Right ventricle myocardium superior (tissue), 1 donor: ENCODE data around the gene FAM53A. TPM values are rescaled to one million over a fixed set of nuclear protein-coding genes. Genes with fewer than 3 reads are reported as not detected.
"Not testable (repeated sequence)": the region's sequence is repeated elsewhere in the genome, so short reads cannot be mapped to it uniquely, and the experiment has no call there.

Experiments
- ATAC-seq: fragments of 200-7000 bp; cut with Tn5 transposase; one replicate; pipeline ENCODE4 v1.9.1; 2020; ENCODE audit warnings: mild to moderate bottlenecking; ENCODE audit not compliant: poor library complexity
- DNase-seq: peaks from one replicate; pipeline ENCODE4 v3.0.0-alpha.2; 2020
- intact Hi-C: fragments of 100-400 bp; cut with DNase I; formaldehyde crosslinking; loops from one replicate; pipeline ENCODE4 v1.11.2; 2022
- total RNA-seq: library from RNA; stranded (reverse); fragmentation: NEBNext Ultra II Directional; extraction: Animal tissue kit (Norgen Biotek cat#: 25700); gene quantifications from one replicate; pipeline ENCODE4 v1.2.1, GENCODE V29; 2021
- donor health status: DM: no; HTN: yes; CAD: no; lungs with severe emphysema.

Gene FAM53A
- total RNA-seq, 1 donor from 2014 or later, result 1.0 TPM

- intact Hi-C loops, result loop anchor here (10.0 kb wide), 1 partner anchor 373 kb away; the partner anchor contains the start of gene UVSSA
- ATAC-seq, result no peak
- peak; percentile 42 for DNase-seq
Observed at GRCh38 chr4:1718095-1718850, 34.2 kb upstream of the FAM53A start.

- ATAC-seq (no peak), DNase-seq (peak; percentile 32)
- intact Hi-C loops, result loop anchor here (10.0 kb wide), 1 partner anchor 373 kb away; the partner anchor contains the start of gene UVSSA
Observed at GRCh38 chr4:1717129-1718094, 33.3 kb upstream of the FAM53A start.

DNA sequence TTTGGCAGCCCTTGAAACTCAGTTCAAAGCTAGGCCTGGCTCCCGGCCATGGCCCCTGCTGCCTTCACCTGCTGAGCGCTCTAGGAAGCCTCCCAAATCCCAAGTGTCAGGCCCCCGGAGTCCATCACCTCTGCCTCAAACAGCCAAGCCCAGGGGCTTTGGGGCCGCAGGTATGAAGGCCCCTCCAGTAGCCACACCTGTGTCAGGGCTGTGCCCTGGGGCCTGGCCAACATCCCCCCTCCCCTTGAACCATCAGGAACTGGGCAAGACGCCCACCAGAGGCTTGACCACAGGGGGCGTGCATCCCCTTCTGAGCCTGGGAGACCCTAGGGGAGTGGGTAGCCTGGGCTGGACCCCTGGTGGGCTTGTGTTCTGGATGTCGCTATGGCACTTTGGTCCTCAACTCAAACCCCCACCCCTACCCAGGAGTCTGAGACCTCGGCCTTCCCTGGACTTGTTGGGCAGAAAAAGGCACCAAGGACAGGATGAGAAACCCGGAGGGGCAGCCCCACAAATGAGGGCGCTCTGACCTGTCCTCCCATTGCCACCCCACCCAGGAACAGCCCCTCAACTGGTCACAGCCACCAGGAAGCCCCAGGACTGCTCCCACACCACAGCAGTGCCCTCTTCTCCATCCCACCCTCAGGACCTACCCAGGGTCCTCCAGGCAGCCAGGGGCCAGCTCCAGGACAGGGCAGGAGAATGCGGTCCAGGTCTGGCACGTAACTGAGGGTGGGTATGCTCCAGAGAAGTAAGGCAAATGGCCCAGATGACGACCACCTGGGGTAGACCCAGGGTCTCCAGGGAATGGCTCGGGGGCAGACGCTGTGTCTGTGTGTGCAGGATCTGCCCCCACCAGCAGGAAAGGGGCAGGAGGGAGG is 32.2 kb upstream of the FAM53A start:
- DNase-seq (peak; percentile 37), ATAC-seq (no peak)
- intact Hi-C loops, result loop anchor here (10.0 kb wide), 1 partner anchor 372 kb away; the partner anchor contains the start of gene UVSSA

DNA sequence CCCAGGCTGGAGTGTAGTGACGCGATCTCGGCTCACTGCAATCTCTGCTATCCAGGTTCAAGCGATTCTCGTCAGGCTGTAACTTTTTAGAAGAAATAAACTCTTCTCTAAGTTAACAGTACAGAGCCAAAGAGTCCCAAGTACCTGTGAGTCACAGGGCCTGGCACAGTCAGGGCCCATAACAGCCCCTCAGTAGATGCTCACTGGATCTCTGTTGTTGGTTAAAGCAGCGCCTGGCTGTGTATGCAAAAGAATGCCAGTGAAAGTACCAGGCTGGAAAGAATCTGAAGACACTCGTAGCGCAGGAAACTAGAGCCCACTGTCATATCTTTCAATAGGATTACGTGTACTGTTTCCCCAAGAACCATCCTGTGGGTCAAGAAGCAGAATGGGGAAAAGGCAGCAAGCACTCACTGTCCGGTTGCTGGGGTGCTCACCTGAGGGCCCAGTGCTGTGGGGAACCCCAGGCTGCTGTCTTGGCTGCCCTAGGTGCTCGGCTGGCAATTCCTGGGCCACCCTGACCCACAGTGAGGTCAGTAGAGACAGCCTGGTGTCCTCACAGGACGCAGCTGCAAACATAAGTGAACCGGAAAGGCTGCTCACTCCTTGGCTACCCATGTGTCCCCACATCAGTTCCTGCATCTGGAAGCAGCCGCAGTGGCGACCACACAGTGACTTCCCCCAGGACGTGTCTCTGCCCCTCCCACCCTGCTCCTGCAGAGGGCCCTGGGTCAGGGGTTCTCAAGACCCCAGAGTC is 31.1 kb upstream of the FAM53A start:
- no peak for ATAC-seq
- DNase-seq, result peak; percentile 51
- intact Hi-C loops, result loop anchor here (10.0 kb wide), 1 partner anchor 370 kb away; the partner anchor contains the start of gene UVSSA

DNA sequence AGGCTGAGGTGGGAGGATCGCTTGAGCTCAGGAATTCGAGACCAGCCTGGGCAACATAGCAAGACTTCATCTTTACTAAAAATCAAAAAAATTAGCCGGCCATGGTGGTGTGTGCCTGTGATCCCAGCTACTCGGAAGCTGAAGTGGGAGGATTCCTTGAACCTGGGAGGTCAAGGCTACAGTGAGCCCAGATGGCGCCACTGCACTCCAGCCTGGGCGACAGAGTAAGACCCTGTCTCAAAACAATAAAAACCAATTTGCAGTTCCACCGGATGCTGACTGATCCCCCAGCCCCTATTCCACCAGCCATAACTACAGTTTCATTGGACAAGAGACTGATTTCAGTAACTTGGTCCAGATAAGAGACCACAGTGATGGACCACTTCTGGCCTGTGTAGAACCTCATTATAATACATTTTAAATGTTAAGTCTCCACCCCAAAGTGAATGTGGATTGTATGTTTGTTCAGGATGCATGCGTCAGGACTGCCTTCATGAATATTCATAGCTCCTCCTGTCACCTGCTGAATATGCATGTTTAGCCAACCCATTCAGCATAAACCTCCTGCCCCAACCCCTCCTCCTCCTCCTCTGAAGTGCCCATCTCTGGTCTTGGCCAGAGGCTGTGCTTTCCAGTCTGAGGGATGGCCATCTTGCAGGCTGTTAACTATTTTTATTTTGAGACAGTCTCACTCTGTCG is 30.3 kb upstream of the FAM53A start:
- intact Hi-C loops, result loop anchor here (10.0 kb wide), 1 partner anchor 370 kb away; the partner anchor contains the start of gene UVSSA
- DNase-seq (no peak), ATAC-seq (no peak)

DNA sequence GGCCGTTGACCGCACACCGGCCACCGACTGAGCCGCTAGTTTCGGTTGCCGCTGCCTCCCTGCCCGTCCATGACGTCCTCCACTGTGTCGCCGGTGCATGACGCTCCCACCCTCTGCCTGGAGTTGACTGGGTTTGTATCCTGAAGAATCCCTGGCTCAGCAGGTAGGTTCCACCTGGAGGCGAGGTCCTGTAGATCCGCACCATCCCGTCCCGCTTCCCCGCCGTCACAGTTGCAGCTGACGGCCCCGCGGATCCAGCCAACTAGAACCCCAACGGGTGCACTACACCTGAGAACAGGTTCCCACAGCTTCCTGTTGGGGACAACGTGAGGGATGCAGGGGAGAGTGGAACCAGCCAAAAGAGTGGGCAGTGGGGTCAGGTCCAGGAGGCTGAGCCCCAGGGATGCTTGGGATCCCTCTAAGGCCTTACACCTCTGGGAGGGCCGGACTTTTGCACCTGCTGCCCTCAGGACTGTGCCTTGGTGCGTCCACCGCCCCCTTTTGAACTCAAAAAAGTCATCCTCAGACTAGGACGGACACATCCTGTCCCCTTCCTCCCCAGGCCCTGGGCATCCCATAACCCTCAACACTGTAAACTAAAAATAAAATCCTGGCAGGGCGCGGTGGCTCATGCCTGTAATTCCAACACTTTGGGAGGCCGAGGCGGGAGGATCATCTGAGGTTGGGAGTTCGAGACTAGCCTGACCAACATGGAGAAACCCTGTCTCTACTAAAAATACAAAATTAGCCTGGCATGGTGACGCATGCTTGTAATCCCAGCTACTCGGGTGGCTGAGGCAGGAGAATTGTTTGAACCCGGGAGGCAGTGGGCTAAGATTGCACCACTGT is 29.1 kb upstream of the FAM53A start:
- peak; percentile 22 for DNase-seq
- intact Hi-C loops, result loop anchor here (10.0 kb wide), 1 partner anchor 368 kb away; the partner anchor contains the start of gene UVSSA
- ATAC-seq, result no peak

GRCh38 chr4:1712216-1713002 is 28.3 kb upstream of the FAM53A start, which contains the start of gene SLBP:
Gene SLBP, minus strand, starts transcription at chr4:1712319. Its CDS starts 131 bp downstream, at chr4:1712188.
- peak; percentile 93 for ATAC-seq
- intact Hi-C loops, result loop anchor here (10.0 kb wide), 1 partner anchor 368 kb away; the partner anchor contains the start of gene UVSSA
- peak; percentile 97 for DNase-seq

DNA sequence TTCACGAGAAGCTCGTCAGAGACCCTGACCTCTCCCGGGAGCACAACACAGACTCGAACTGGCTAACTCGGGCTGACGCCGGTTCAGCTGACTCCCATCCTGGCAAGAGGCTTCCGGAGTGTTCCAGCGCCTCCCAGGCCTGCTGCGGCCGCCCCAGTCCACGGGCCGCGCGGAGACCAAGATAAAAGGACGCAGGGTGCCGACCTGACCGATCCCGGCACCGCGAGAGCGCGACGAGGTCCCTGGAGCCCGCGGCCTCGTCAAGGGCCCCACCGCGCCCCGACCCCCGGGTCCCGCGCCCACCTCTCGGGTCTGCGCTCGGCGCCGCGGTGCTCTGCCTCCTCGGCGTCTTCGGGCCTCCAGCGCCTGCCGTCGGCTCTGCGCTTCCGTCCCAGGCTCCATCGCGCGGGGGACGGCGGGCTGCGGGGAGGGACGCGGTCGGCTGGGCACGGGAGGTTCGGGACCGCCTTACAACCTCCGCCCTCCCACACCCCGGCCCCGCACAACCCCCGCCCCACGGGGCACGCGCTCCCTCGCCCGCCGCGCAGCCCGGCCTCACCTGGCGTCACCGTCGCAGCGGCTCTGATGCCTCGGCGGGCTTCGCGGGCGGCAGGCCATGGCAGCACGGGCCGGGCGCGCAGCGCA is 27.6 kb upstream of the FAM53A start:
- intact Hi-C loops, result loop anchor here (10.0 kb wide), 1 partner anchor 367 kb away; the partner anchor contains the start of gene UVSSA
- peak; percentile 66 for DNase-seq
- peak; percentile 37 for ATAC-seq

DNA sequence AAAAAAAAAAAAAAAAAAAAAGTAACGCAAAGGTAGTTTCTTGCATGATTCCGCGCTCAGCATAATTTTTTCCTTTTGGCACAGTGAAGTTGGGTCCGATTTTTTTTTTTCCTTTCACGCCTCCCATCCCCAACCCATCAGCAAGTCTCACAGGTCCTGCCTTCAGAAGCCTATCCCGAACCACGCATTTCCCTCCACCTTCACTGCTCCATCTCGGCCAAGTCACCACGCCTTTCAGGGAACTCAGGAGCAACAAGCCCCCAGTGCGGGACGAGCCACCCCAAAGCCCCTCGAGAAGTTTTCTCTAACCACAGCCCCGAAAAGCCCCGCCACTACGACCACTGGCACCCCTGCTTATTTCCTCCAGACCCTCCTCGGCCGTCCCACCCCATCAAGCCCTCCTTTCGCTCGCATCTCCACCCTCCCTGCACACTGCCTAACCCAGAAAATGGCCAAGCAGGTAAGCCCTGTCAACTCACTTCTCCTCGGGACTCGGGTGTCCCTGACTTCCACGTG is 27.0 kb upstream of the FAM53A start:
- DNase-seq (no peak), ATAC-seq (no peak)
- intact Hi-C loops, result loop anchor here (10.0 kb wide), 1 partner anchor 366 kb away; the partner anchor contains the start of gene UVSSA

GRCh38 chr4:1708581-1708980 is 24.5 kb upstream of the FAM53A start:
- ATAC-seq, result no peak

DNA sequence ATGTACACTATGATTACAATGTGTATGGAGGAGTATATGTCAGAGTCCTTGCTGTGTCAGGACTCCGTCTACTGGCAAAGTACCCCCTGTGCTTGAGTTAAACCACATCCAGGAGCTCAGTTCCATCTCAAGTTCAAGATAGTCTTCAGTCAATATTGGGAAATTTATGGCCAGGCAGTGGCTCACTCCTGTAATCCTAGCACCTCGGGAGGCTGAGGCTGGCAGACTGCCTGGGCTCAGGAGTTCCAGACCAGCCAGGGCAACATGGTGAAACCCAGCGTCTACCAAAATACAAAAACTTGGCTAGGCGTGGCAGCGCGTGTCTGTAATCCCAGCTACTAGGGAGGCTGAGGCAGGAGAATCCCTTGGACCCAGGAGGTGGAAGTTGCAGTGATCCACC is 22.2 kb upstream of the FAM53A start:
- intact Hi-C loops, result no loop called here
- DNase-seq (no peak), ATAC-seq (no peak)

More at GRCh38 chr4:1708581-1708980, 24.5 kb upstream of the FAM53A start:
- intact Hi-C loops, result no loop called here
- DNase-seq, result no peak

GRCh38 chr4:1705732-1706131 is 21.6 kb upstream of the FAM53A start:
- no peak for ATAC-seq
- DNase-seq, result no peak
- intact Hi-C loops, result no loop called here

DNA sequence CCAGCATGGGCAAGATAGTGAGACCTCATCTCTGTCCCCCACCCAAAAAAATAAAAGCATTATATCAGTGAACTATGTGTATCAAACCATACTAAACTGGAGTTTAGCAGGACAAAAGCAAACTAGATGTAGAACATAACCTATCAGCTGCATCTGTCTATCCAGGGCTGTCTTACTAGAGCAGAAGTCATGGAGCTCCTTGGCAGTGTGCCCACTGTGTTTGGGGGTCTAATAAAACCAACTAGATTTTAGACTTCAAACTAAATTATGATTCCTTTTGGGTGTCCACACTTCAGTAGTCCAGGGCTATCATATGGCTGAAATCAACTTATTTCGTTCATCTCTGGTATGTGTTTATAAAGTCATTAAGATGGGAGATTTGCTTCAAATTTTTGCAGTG is 19.8 kb upstream of the FAM53A start:
- ATAC-seq (no peak), DNase-seq (no peak)
- intact Hi-C loops, result no loop called here

GRCh38 chr4:1701671-1702070 is 17.6 kb upstream of the FAM53A start:
- intact Hi-C loops, DNase-seq, ATAC-seq: not testable (repeated sequence)
